ENCODE measurements around the gene RIN2.
"Not testable (repeated sequence)": the region's sequence is repeated elsewhere in the genome, so short reads cannot be mapped to it uniquely, and the experiment has no call there.

RIN2 gene

DNA sequence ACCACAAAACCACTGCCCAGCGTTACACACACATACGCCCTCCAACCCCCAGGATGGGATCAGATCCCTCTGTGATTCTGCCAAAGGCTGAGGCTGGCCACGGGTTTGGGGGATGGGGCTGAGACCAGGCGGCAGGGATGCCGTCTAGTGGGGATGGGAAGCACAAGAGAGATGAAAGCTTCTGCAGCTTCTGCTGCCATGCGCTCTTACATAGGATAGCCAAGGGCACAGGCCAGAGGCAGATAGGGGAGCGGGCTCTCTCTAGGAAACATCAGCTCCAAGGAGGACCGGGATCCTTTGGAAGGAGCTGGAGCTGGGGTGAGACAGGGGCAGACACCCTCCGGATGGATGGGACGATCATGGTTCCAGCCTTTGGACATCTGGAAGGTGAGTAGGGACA is 18.7 kb upstream of the RIN2 start:
- no peak for DNase-seq (ENCODE audit: low read depth in 2 of 2)

DNA sequence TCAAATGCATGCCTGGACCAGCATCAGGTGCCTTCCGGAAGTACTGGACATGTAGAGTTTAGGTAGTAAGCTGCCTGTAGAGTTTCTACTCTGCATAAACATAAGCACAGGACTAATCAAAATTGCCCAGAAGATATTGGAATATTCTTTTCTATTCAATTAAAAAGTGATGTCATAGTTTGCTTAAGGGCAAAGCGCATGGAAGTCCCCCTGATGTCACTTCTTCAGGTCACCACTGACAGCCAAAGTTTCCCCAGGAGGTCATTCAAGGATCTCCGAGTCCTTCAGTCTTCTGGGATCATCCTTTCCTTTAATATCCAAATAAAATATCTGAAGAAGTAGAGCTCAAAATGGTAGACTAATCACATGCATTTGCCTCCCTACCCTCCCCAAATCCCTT is 17.5 kb upstream of the RIN2 start:
- DNase-seq (ENCODE audit: low read depth in 2 of 2): no peak

DNA sequence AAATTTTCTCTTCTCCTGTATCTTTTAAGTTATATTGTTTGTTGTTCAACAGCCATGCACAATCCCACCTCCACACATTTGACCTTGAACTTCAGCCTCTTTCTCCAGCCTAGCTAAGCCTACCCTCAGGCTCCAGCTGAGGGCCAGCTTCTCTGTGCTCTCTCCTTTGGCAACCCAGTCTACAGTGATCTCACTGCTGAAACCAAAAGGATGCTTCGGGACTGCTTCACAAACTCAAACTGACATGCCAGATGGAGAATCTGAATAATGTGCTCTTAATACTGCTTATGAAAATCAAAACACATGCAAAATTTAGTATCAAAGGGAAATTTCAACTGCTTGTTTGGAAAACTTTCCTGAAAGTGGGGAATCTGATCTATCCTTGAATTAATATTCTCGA is 16.1 kb upstream of the RIN2 start:
- DNase-seq (ENCODE audit: low read depth in 2 of 2): no peak

DNA sequence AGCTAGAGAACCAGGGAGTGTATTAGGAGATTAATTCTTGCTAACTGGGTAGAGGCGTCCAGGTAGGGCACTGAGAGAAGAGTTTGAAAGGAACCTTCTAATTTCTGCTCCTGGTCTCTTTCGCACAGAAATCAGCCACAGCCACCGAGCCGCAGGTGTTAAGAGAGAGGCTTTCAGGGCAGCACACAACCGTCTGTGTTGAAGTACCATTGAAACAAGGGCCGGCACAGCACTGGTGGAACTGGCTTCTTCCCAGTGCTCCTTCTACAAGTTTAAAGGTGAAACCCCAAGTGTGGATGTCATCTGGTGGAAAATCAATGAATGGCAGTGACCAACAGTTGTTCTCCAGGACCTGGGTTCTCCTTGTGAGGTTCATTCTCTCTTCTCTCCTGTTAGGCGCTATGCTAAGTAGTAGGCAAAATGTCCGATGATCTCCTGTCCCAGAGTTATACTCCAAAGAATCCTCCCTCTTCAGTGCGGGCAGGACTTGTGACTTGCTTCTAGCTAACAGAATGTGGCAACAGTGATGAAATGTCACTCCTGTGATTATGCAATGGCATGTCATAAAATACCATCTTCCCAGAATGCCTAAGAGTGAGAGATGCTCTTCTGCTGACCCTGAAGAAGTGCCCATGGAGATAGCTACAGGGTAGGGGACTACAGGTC is 15.0 kb upstream of the RIN2 start:
- no peak for DNase-seq (ENCODE audit: low read depth in 2 of 2)

DNA sequence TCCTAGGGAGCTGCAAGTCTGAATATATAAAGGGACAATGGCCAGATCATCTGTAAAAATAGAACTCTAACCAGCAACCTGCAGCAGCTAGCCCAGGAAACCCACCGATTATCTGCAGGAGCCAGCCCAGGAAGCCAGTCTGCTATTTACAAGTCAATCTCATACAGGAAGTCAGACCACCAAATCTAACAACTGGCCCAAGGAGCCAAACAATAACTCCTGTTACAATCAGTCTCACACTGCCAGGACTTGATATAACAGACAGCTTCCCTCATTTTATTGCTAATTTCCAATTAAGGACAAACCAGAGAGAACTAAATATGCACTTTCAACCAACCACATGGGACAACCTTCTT is 14.4 kb upstream of the RIN2 start:
- no peak for DNase-seq (ENCODE audit: low read depth in 2 of 2)

GRCh38 chr20:19745106-19745505 is 13.0 kb upstream of the RIN2 start:
- no peak for DNase-seq (ENCODE audit: low read depth in 2 of 2)

- no peak for DNase-seq (ENCODE audit: low read depth in 2 of 2)
Measured at GRCh38 chr20:19745584-19745983, 12.5 kb upstream of the RIN2 start.

GRCh38 chr20:19746396-19746795 is 11.7 kb upstream of the RIN2 start:
- DNase-seq (ENCODE audit: low read depth in 2 of 2): no peak

DNA sequence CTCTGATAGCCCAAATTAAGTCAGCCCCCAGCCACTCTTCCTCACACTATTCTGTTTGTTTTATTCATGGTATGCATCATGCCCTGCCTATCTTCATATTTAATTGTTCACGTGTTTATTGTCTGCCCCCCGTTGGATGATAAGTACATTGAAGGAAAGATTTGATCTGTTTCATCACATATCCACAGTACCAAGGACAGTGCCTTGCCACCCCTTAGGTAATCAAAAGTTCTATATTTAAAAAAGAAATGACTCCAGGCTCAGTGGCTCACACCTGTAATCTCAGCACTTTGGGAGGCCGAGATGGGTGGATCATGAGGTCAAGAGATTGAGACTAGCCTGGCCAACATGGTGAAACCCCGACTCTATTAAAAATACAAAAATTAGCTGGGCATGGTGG is 10.2 kb upstream of the RIN2 start:
- no peak for DNase-seq (ENCODE audit: low read depth in 2 of 2)

DNA sequence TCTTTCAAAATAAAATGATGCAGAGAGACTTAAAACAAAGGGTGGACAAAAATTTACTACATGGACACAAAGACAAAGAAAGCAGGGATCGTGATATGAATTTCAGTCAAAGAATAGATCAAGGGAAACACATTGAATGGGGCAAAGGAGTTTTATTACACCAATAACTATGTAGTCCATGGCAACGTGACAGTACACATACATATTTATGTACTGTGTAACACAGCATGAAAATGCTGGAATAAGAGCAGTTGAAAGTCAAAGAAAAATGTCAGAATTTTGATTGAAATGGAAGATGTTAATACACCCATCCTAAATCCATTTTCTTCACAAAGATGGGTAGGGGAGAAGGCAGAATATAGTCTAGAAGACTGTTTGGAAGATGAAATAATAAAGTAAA is 9.4 kb upstream of the RIN2 start:
- DNase-seq (ENCODE audit: low read depth in 2 of 2): no peak

DNA sequence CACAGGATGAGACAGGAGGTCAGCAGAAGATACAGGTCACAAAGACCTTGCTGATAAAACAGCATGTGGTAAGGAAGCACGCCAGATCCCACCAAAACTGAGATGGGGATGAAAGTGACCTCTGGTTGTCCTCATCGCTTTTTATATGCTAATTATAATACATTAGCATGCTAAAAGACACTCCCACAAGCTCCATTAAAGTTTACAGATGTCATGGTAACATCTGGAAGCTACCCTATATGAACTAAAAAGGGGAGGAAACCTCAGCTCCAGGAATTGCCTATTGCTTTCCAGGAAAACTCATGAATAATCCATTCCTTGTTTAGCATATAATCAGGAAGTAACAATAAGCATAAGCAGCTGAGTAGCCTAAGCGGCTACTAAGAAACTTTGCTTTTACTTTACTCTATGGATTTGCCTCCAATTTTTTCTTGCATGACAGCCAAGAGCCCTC is 8.4 kb upstream of the RIN2 start:
- no peak for DNase-seq (ENCODE audit: low read depth in 2 of 2)

- DNase-seq (ENCODE audit: low read depth in 2 of 2): no peak
Measured at GRCh38 chr20:19750101-19750606, 7.9 kb upstream of the RIN2 start.

GRCh38 chr20:19750907-19751636 is 7.0 kb upstream of the RIN2 start:
- DNase-seq (ENCODE audit: low read depth in 2 of 2): no peak

DNA sequence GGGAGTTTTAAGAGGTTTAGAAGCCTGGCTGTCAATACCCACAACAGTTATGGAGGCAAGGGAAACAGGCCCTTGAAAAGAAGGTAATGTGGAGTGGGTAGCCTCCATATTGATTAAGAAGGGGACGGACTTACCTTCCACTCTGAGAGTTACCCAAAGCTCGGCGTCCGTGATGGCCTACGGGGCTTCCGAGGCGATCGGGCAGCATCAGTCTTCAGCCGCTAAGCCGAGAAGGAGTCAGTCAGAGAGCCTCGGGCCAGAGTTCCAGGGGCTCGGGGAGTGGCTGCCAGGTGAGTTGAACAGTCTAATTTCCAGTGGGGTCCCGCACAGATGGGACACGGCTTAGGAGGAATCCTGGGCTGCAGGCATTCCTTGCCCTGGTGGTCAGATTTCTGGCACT is 3.9 kb upstream of the RIN2 start:
- not testable (repeated sequence) for DNase-seq (ENCODE audit: low read depth in 2 of 2)

DNA sequence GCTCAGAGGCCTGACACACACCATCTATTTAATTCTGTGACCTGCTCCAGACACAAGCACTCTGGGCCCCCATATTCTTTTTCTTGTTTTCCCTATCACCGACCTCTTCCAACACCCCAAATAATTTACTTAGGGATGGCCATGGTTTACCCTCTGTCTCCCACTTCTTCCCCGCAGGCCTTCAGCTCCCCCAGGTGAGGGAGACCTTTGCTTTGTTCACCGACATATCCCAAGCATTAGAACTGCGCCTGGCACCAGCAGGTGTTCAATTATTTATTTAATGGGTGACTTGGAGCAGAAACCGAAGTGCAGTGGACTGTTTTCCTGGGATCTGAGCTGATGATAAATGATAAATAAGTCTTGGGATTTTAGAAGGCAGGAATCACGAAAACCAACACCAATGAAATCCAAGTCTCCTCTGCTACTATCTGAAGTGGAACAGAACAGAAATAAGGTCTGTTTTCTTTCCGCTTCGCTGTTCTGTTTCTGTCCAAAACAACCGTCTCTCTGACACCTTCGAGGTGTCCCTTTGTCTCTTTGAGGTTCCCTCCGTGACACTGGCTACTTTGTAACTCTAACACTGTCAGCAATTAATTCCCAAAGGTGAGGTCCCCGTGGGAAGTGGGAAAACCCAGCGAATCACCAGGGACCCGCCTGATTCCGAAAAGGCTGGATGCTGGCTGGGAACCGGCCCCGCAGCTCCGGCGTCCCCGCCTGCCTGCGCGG is 1.1 kb upstream of the RIN2 start:
- DNase-seq (ENCODE audit: low read depth in 2 of 2): no peak

DNA sequence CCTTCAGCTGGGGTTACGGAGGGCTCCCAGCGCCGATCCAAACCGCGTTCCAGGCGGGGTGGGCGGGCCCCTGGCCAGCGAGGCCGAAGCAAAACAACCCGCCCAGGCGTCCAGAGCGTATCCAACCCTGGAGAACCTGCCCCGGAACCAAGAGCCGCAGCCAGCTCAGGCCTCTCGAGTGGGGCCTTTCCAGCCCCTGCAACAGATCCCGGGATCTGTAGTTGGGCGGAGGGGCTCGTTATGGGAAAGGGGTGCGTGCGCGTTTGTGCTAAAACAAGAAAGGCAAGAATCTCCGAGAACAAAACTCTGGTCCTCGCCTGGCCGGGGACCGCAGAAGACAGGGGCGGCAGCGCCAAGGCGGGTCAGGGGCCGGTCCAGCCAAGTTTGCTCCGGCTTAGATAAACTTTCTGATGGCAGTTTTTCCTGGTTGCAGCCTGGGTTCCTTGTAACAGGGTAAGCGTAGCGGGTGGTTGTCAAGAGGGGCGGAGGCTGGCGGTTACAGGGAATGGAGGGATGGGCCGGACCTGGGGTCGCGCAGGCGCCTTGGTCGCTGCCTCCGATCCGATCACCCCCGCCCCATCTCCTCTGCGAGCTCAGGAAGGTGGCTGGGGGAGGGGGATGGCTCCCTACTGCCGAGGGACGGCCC is 448 bp upstream of the RIN2 start:
- no peak for DNase-seq (ENCODE audit: low read depth in 2 of 2)

GRCh38 chr20:19758501-19759331 is 658 bp downstream of the RIN2 start:
- no peak for DNase-seq (ENCODE audit: low read depth in 2 of 2)

DNA sequence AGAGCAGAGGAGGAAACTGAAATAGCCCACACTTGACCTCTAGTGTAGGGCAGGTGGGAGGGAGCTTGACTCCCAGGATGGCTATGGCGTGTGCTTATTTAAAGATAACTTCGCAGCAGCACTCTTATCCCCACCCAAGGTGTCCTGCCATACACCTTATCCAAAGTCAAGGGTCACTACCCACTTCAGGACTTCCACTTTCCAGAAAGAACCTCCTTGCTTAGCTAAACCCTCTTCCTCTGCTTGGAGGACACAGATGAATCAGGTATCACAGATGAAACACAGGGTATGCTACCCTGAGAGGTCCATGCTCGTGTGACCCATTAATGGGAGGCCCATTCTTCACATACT is 2.3 kb downstream of the RIN2 start:
- DNase-seq (ENCODE audit: low read depth in 2 of 2): no peak

GRCh38 chr20:19761326-19761725 is 3.3 kb downstream of the RIN2 start:
- DNase-seq (ENCODE audit: low read depth in 2 of 2): no peak

DNA sequence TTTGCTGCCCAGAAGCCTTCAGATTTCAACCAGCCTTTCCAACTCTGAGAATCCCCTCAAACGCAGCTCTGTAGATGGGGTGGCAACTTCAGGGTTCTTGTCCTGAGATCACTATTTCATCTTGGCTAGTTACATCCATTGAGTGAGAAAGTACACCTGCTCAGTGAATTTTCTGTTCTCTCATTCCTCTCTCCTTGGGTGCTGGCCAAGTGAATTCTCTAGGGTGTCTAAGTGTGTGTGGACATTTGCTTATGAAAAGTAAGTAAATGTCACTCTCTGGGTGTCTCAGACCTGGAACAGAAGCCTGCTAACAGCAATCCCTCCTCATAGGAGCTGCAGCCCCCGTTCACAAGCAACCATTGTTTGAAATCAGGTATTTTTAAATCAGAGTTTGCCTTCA is 3.8 kb downstream of the RIN2 start:
- no peak for DNase-seq (ENCODE audit: low read depth in 2 of 2)

DNA sequence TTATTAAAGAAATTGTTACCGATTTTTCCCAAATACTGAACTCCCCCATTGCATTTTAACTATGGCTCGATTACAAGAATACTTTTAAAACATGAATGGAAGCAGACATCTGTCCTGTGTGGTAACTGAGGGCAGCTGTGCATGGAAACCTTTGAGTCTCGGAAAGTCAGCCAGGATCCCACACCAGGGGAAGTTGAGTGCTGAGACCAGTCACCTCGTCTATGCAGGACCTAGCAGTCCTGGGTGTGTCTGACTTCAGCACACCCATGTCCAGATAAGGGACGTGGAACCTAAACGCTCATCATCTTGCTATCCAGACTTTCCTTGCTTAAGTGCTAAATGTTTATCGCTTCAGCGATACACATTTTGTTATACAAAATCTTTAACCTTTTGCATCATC is 6.1 kb downstream of the RIN2 start:
- DNase-seq (ENCODE audit: low read depth in 2 of 2): no peak

DNA sequence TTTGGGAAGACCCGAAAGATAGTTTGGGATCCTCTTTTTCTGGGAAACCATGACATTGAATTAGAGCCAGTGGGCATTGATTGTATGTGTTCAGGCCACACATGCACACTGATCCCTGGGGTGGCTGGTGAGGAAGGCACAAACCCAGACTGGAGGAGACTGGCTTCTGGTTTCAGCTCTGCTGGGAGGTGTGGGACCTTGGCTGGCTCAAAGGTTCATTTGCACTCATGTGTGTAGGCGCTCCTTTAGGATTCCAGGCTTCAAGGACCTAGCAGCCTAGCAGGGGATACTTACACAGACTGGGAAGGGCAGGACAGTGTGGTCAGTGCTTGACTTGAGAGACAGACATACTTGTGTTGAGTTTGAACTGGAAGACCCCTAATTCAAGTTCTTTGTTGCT is 7.2 kb downstream of the RIN2 start:
- DNase-seq (ENCODE audit: low read depth in 2 of 2): no peak
